ENCODE measurements around the gene SUN2. TPM values are rescaled to one million over a fixed set of nuclear protein-coding genes. Genes with fewer than 3 reads are reported as not detected.

Gene SUN2
- total and polyA plus RNA-seq, 2 of the 8 experiments (the other 6 are each of a cell fraction or from before 2014, with no cell fraction given): 5.1 to 10.5 TPM

DNA sequence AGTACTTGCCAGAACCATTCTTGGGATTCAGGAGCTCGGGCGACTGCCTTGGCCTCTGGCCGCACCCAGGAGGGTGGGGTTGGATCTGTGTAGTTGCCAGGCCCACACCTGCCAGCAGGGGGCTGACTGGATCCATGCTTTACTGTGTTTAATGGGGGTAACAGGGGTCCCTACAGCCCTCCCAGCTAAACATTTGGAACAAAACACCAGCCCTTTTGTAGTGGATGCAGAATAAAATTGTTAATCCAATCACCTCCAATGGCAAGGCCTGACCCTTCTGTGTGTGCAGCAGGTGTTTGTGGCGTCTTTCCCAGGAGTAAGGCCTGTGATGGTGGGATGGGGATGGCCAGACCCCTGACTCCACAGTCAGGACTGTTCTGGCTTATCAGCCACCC is 22.5 kb downstream of the SUN2 start (continued):
- TF ChIP-seq CHD7 (IDR thresholded peaks at IDR 0.05; ENCODE audit: insufficient replicate concordance, low read length) (no peak), SAP30 (IDR thresholded peaks at IDR 0.05; ENCODE audit: insufficient read depth, insufficient replicate concordance, low read length) (no peak), CTCF (IDR thresholded peaks at IDR 0.05; ENCODE audit: control extremely low read depth in 1 of 3, insufficient read depth in 1 of 3, low read depth in 1 of 3, low read length in 3 of 3) (peak; percentile 57 to 89 (median 70)), SP2 (IDR thresholded peaks at IDR 0.05; ENCODE audit: low read length) (no peak), RAD21 (IDR thresholded peaks at IDR 0.05 in 1 of 2, conservative IDR thresholded peaks at IDR 0.05 in 1 of 2; ENCODE audit: low read depth in 2 of 2, low read length in 2 of 2) (peak; percentile 43 to 63), EP300 (IDR thresholded peaks at IDR 0.05; ENCODE audit: borderline replicate concordance in 1 of 2, low read depth in 2 of 2, low read length in 2 of 2) (no peak), CHD1 (IDR thresholded peaks at IDR 0.05; ENCODE audit: low read depth, low read length) (no peak), CBX5 (IDR thresholded peaks at IDR 0.05; ENCODE audit: low read depth, low read length) (no peak)
